GM18508 (cell line): ENCODE measurements around the gene ORAI1.
"Not testable (repeated sequence)": the region's sequence is repeated elsewhere in the genome, so short reads cannot be mapped to it uniquely, and the experiment has no call there.

Experiments
- ATAC-seq: cut with Tn5 transposase; IDR thresholded peaks from one replicate; pipeline ENCODE4 v1.9.1; 2021; ENCODE audit warnings: moderate number of reproducible peaks; ENCODE audit not compliant: insufficient read depth, unreplicated experiment

Gene ORAI1

DNA sequence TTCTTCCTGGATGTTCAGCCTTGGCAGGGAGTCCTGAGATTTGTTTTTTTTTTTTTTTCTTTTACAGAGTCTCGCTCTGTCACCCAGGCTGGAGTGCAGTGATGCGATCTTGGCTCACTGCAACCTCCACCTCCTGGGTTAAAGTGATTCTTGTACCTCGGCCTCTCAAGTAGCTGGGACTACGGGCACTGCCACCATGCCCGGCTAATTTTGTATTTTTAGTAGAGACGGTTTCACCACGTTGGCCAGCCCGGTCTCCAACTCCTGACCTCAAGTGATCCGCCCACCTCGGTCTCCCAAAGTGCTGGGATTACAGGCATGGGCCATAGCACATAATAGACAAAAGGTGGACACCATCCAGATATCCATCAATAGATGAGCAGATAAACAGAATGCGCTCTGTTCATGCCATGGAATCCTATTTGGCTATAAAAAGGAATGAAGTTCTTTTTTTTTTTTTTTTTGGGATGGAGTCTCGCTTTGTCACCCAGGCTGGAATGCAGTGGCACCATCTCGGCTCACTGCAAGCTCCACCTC lies 53.4 kb downstream of the ORAI1 start:
- not testable (repeated sequence) for ATAC-seq

GRCh38 chr12:121688966-121689365 lies 62.6 kb downstream of the ORAI1 start:
- no peak for ATAC-seq

DNA sequence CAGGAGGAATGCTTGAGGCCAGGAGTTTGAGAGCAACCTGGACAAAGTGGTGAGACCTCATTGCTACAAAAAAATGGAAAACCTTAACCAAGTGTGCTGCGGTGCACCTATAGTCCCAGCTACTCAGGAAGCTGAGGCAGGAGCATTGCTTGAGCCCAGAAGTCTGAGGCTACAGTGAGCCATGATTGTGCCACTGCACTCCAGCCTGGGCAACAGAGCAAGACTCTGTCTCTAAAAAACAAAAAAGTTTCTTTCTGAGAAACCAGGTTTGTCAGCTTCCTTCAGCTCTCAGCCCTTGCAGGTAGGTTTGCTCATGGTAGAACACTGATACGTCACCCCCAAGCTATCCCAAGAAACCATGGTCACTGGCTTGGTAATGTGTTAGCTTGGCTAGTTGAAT lies 63.1 kb downstream of the ORAI1 start:
- no peak for ATAC-seq
